Psoas muscle (tissue), 8 donors: ENCODE data around the gene HOXD9. TPM values are rescaled to one million over a fixed set of nuclear protein-coding genes. Genes with fewer than 3 reads are reported as not detected.

Experiments
- ATAC-seq, 4 donors: fragments of 200-7000 bp; cut with Tn5 transposase; one replicate each; pipeline ENCODE4 v1.9.1; 2020; ENCODE audit warnings: moderate library complexity in 3 of 4, mild to moderate bottlenecking in 2 of 4
- DNase-seq, 2 donors: peaks; one replicate each; pipeline ENCODE4 v3.0.0-alpha.2; 2020
- H3K27ac ChIP-seq: fragments of 200-600 bp; one replicate; pipeline ENCODE4 v1.8.0; 2022
- H3K27me3 ChIP-seq, 3 donors: fragments of 200-600 bp in 1 of 3; one replicate each; pipeline versions ENCODE4 v1.6.1 to v1.8.0; 2013 to 2022; ENCODE audit warnings: low read length in 2 of 3, mild to moderate bottlenecking in 2 of 3, moderate library complexity in 1 of 3; ENCODE audit not compliant: insufficient read depth in 3 of 3
- H3K36me3 ChIP-seq, 2 donors: fragments of 200-600 bp in 1 of 2; one replicate each; pipeline versions ENCODE4 v1.6.1 to v1.8.0; 2013 to 2022; ENCODE audit warnings: low read depth in 1 of 2, mild to moderate bottlenecking in 1 of 2, moderate library complexity in 1 of 2; ENCODE audit not compliant: insufficient read depth in 1 of 2
- H3K4me1 ChIP-seq: fragments of 200-600 bp; one replicate; pipeline ENCODE4 v1.8.0; 2022
- H3K4me3 ChIP-seq: fragments of 200-600 bp; one replicate; pipeline ENCODE4 v1.8.0; 2022; ENCODE audit warnings: mild to moderate bottlenecking
- H3K9me3 ChIP-seq: fragments of 200-600 bp; one replicate; pipeline ENCODE4 v1.8.0; 2022
- CTCF ChIP-seq: fragments of 200-600 bp; IDR thresholded peaks from one replicate; pipeline ENCODE4 v1.8.0; 2022; ENCODE audit warnings: antibody characterized with exemption
- WGBS, 3 donors: extraction: QIAGEN DNeasy Blood & Tissue Kit; methylation state at CpG; one replicate each; pipeline versions ENCODE4 v1.1.6 to v1.1.7; 2013; 5-methylcytosine and 5-hydroxymethylcytosine counted together
- intact Hi-C, 2 donors: fragments of 100-400 bp; cut with DNase I; formaldehyde crosslinking; loops; one replicate each; pipeline versions ENCODE4 v1.11.0 to v1.14.2; 2022
- polyA plus RNA-seq, 3 donors: library from polyadenylated mRNA; stranded (reverse); fragments of 200-250 nt; gene quantifications; one replicate each; pipeline ENCODE4 v1.2.3, GENCODE V29; 2013
- total RNA-seq, 4 donors: library from RNA; stranded (reverse); fragmentation: NEBNext Ultra II Directional in 2 of 4; extraction: Animal tissue kit (Norgen Biotek cat#: 25700) in 2 of 4; gene quantifications; one replicate each; pipeline versions ENCODE4 v1.2.1 to v1.2.4, GENCODE V29; 2021 to 2023
- donor health status: healthy with polysubstance abuse.
- donor health status: DM: no; HTN: no; CAD: no; lungs with moderate emphysema.
- donor health status: Bipolar disorder and iron deficiency.
- donor health status: healthy.
- donor health status: DM: yes; HTN: yes; CAD: no.
- donor health status: DM: no; HTN: no; CAD: no.
- donor health status: DM: no; HTN: no; CAD: no.
- donor health status: DM: yes; HTN: yes; CAD: no.

The HOXD9 gene
- total and polyA plus RNA-seq, 7 donors = 0.43 to 4.4 (median 1.7) TPM

DNA sequence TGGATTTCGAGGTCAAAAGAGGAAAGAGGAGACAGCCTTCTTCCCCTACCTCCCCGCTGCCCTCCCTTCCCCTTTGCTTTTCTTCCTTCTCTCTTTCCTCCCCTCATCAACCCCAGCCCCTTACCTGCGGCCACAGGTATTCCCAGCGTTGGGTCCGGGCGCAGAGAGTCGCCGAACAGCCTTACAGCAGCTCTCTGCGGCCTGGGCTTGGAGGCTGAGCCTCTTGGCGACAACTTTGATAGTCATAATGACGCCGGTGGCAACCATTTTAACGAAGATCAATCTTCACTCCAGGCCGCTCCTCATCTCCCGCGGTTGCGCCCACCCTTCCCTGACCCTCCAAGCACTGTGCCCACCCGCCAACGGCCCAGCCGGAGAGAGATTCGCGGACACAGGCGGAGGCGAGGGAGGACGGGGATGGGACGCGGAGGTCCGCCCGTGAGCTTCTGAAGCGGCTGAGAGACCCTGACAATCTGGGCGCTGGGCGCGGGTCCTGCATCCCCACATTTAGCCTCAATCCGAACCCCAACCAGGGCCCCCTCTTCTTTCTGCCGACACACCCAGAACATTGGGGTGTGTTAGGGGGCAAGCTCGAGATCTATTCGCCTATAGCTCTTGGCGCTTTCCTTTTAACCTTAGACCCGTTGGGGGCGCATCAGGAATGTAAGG, 37.3 kb upstream of the HOXD9 start:
- TF ChIP-seq CTCF = no peak
- Histone ChIP-seq H3K9me3 (no peaks in the 10 kb centered on the region), H3K4me3 (no peak overlapping the region), H3K4me1 (peaks cover 19% of the 10 kb centered on the region), H3K36me3 (no peaks in the 10 kb centered on the region), H3K27me3 (peaks cover 5 to 99% (median 66%) of the 10 kb centered on the region in 3 donors), H3K27ac (no peak overlapping the region)
- 4 to 6% (median 6%) methylated on average over 39 to 40 of the region's 40 CpGs for WGBS, 3 donors
- ATAC-seq = no peak
- intact Hi-C loops = loop anchor here (5.0 to 10.0 kb wide), 3 partner anchors 230 to 718 kb away; no protein-coding TSS in a partner anchor
- no peak for DNase-seq

- DNase-seq (no peak), ATAC-seq (peak; percentile 37 to 73 (median 48))
- Histone ChIP-seq H3K27me3 (peaks cover 5 to 100% (median 64%) of the 10 kb centered on the region in 3 donors), H3K36me3 (no peaks in the 10 kb centered on the region), H3K27ac (no peak overlapping the region), H3K4me3 (peak overlapping the region; percentile 51), H3K4me1 (peaks cover 12% of the 10 kb centered on the region), H3K9me3 (no peaks in the 10 kb centered on the region)
- intact Hi-C loops = loop anchor here (2.0 to 10.0 kb wide), 5 partner anchors 231 to 719 kb away; no protein-coding TSS in a partner anchor
- TF ChIP-seq CTCF = peak; percentile 53
- 6 to 7% (median 6%) methylated on average over 46 of the region's 46 CpGs for WGBS, 3 donors
These were observed 36.4 kb upstream of the HOXD9 start for GRCh38 chr2:176085861-176086771.

DNA sequence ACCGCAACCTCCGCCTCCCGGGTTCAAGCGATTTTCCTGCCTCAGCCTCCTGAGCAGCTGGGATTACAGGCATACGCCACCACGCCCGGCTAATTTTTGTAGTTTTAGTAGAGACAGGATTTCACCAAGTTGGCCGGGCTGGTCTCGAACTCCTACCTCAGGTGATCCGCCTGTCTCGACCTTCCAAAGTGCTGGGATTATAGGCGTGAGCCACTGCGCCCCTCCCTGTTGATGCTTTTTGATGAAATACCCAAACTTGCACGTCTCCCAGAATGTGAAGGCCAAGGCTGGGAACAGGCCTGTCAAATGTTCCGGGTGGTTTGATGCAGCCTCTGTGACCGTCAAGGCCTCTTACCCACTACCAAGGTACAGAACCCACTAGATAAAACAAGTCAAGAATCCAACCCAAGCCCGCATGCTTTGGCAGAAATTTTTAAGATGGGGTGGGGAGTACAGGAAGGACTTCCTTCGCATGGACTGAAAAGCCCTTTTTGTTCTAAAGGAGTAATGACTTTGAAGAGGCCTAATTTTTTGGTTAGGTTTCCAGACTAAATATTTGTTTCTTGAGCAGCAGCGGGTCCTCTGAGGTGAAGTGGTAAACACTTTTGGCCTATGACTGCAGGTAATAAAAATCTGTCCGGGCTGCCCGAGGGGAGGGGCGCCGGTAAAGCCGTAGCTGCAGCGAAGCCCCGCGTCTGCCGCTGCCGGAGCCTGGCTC, 35.0 kb upstream of the HOXD9 start:
- Histone ChIP-seq H3K4me3 (no peak overlapping the region), H3K27me3 (peaks cover 5 to 100% (median 64%) of the 10 kb centered on the region in 3 donors), H3K9me3 (no peaks in the 10 kb centered on the region), H3K27ac (no peak overlapping the region), H3K4me1 (peaks cover 12% of the 10 kb centered on the region), H3K36me3 (no peaks in the 10 kb centered on the region)
- no peak for ATAC-seq
- no peak for DNase-seq
- TF ChIP-seq CTCF = no peak
- intact Hi-C loops = loop anchor here (2.0 to 10.0 kb wide), 5 partner anchors 233 to 720 kb away; no protein-coding TSS in a partner anchor
- WGBS, 3 donors = 64 to 69% (median 67%) methylated on average over 29 of the region's 29 CpGs

- Histone ChIP-seq H3K27ac (no peak overlapping the region), H3K9me3 (no peaks in the 10 kb centered on the region), H3K4me1 (peaks cover 12% of the 10 kb centered on the region), H3K36me3 (no peaks in the 10 kb centered on the region), H3K27me3 (peaks cover 5 to 100% (median 64%) of the 10 kb centered on the region in 3 donors), H3K4me3 (peak overlapping the region; percentile 43)
- intact Hi-C loops = loop anchor here (5.0 to 10.0 kb wide), 3 partner anchors 233 to 721 kb away; no protein-coding TSS in a partner anchor
- 13 to 17% (median 15%) methylated on average over 49 of the region's 49 CpGs for WGBS, 3 donors
- peak; percentile 79 for TF ChIP-seq CTCF
- ATAC-seq (peak; percentile 83 to 88 (median 84)), DNase-seq (peak; percentile 57 to 79)
These were observed 34.2 kb upstream of the HOXD9 start for GRCh38 chr2:176088048-176088936.
